HUES48 (cell line): Measurements from ENCODE around the gene DLEC1.

Experiments
- H3K27ac ChIP-seq: one replicate; pipeline ENCODE4 v1.7.0; 2013; ENCODE audit warnings: low read depth, low read length, inconsistent platforms
- H3K27me3 ChIP-seq: 2 replicates; pipeline ENCODE4 v1.6.1; 2013; ENCODE audit warnings: mild to moderate bottlenecking, low read length; ENCODE audit not compliant: control insufficient read depth, insufficient read depth
- H3K36me3 ChIP-seq: 2 replicates; pipeline ENCODE4 v1.6.1; 2013; ENCODE audit warnings: low read length; ENCODE audit not compliant: control insufficient read depth, insufficient read depth
- H3K4me1 ChIP-seq: 2 replicates; pipeline ENCODE4 v1.6.1; 2013; ENCODE audit warnings: mild to moderate bottlenecking, low read length; ENCODE audit not compliant: control insufficient read depth, insufficient read depth
- H3K4me3 ChIP-seq: 2 replicates; pipeline ENCODE4 v1.5.1; 2013; ENCODE audit warnings: mild to moderate bottlenecking, low read depth, low read length
- H3K9ac ChIP-seq: 2 replicates; pipeline ENCODE4 v1.6.1; 2013; ENCODE audit warnings: mild to moderate bottlenecking, low read depth, low read length, moderate library complexity
- H3K9me3 ChIP-seq: 2 replicates; pipeline ENCODE4 v1.6.1; 2013; ENCODE audit warnings: low read length; ENCODE audit not compliant: control insufficient read depth, insufficient read depth

DLEC1 gene

DNA sequence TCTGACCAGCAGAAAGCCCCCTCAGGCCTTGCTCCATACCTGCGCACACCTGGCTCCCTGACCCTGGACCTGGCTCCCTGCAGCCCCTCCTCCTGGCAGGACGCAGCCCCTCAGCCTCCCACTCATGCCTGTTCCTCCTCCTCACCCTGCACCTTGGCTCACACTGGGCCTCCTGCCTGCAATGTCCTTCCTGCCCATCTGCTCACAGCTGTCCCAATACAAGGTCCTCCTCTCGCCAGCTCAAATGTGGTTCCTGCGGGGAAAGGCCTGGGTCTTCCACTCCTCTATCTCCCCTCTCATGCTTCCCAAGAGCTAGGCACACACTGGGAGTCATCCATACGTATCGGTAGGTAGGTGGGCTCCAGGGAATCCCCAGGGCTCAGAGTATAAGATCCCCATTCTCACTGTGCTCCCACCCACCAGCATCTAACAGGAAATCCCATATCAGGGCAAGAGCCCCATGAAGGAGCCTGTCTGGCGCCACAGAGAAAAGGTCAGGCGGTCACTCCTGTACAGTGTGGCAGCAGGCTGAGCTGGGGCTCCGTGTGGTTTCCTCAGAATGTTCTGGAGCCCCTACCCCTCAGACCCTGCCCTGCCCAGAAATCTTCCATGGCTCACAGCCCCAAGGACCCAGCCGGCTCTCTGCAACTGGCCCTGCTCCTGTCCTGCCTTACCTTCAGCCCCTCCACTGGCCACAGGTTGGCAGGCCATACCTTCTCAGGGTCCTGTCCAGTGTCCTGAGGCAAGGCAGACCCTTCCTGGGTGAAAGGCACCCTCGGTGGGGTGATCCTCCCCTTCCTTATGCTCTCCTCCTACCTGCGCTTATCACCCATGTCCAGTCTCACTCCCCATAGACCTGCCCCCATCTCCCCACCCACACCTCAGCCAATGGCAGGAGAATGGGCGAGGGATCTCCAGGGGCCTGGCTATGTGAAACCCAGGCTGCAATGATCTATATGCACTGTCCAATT lies 20.4 kb upstream of the DLEC1 start:
- Histone ChIP-seq H3K36me3 (peaks cover 12% of the 10 kb centered on the region; the same call in 1 of the 2 replicates), H3K27me3 (peaks cover 3% of the 10 kb centered on the region; the same call in 1 of the 2 replicates), H3K4me1 (0 out of 2 replicates have a peak, but pooled peaks cover under 1% of the 10 kb centered on the region), H3K9me3 (no peaks in the 10 kb centered on the region), H3K9ac (no peak overlapping the region), H3K4me3 (no peak overlapping the region), H3K27ac (no peak overlapping the region)

DNA sequence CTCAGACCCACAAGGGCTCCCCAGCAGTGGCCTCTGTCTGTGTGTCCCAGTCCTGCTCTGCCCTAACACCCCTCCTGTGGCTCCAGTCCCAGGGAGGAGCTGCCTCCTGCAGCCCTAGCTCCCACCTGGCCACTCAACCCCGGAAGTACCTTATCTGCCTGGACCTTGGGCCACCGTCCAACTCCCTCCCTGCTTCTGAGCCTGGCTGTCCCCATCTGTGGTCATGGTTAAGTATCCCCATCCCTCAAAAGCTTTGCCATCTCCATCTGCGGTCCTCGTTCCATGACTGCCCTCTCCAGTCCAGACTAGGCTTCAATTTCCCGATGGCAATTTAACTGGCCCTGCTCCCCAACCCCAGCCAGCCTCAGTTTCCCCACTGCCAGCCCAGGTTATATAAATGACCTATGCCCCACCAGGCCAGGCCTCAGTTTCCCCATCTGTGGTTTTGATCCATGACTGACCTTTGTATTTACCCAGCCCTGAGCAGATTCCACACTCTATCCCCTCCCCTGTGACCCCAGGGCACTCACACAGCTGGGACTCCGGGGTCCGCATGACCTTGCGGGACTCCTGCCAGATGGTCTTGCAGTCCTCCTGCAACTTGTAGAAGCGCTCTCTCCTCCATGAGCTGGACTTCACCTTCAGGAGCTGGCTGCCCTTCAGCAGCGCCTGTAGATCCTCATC lies 19.2 kb upstream of the DLEC1 start:
- Histone ChIP-seq H3K36me3 (peaks cover 12% of the 10 kb centered on the region; the same call in 1 of the 2 replicates), H3K4me3 (no peak overlapping the region), H3K27me3 (peaks cover 4% of the 10 kb centered on the region; the same call in 1 of the 2 replicates), H3K27ac (no peak overlapping the region), H3K9me3 (no peaks in the 10 kb centered on the region), H3K4me1 (0 out of 2 replicates have a peak, but pooled peaks cover 4% of the 10 kb centered on the region), H3K9ac (no peak overlapping the region)

DNA sequence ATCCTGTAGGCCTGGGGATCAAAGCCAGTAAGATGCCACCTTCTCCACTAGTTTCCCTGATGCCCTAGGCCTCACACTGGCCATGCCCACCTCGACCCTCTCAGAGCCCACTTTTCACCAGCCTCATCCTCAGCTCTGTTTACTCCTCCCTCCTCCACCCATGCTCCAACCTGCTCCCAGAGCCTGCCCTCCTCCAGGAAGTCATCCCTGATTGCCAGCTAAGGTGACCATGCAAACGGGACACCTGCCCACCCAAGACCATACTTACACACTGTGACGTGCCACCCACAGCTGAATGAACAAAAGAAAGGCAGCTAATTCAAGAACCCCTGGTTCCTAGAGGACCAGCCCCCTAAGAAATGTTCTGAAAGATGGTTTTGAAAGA lies 18.7 kb upstream of the DLEC1 start:
- Histone ChIP-seq H3K36me3 (peaks cover 8% of the 10 kb centered on the region; the same call in 1 of the 2 replicates), H3K27ac (no peak overlapping the region), H3K9ac (no peak overlapping the region), H3K4me3 (no peak overlapping the region), H3K9me3 (no peaks in the 10 kb centered on the region), H3K4me1 (peaks cover 6% of the 10 kb centered on the region; the same call in 1 of the 2 replicates), H3K27me3 (peaks cover 5% of the 10 kb centered on the region)

DNA sequence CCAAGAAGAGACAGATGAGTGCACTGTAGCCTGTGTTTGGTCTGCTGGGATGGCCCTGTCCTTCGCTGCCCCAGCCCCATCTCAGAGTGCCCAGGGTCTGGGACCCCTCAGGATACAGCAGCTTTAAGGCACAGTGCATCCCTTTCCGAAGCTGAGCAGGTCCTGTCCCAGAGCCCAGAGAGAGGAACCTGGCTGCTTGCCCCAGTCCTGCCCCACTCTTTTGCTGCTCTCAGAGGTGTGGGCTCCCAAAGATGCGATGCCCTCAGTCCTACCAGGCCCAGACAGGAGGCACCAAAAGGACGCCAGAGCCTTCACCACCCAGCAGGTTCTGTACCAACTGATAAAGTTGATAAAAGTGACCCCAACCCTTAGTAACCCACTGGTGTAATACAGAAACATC lies 17.8 kb upstream of the DLEC1 start:
- H3K9ac ChIP-seq, result no peak overlapping the region

DNA sequence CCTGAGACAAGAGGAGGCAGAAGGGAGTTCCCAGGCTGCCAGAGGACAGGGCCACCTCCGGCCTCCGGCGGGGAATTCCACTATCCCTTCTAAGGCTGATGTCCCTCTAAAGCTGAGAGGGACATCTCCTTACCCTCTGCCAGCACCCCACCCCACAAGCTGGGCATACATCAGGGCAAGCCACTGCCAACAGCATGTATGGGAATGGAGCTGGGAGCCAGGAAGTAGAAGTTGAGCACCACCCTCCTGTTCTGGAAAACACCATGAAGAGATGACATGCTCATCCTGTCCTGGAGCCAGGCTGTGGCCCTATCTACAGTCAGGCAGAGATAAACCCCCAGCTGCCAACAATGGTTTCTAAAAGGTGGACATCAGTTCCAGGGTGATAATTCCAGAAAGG lies 16.7 kb upstream of the DLEC1 start:
- Histone ChIP-seq H3K27me3 (peaks cover 25% of the 10 kb centered on the region), H3K4me3 (no peak overlapping the region), H3K9me3 (no peaks in the 10 kb centered on the region), H3K36me3 (no peaks in the 10 kb centered on the region), H3K9ac (no peak overlapping the region), H3K27ac (no peak overlapping the region), H3K4me1 (peaks cover 11% of the 10 kb centered on the region)

More for the DNA sequence above, 17.8 kb upstream of the DLEC1 start:
- H3K27ac ChIP-seq, result no peak overlapping the region
- peaks cover 14% of the 10 kb centered on the region for H3K27me3 ChIP-seq
- no peaks in the 10 kb centered on the region for H3K9me3 ChIP-seq
- H3K4me1 ChIP-seq, result peaks cover 11% of the 10 kb centered on the region
- H3K4me3 ChIP-seq, result no peak overlapping the region
- 0 out of 2 replicates have a peak, but pooled peaks cover 2% of the 10 kb centered on the region for H3K36me3 ChIP-seq

DNA sequence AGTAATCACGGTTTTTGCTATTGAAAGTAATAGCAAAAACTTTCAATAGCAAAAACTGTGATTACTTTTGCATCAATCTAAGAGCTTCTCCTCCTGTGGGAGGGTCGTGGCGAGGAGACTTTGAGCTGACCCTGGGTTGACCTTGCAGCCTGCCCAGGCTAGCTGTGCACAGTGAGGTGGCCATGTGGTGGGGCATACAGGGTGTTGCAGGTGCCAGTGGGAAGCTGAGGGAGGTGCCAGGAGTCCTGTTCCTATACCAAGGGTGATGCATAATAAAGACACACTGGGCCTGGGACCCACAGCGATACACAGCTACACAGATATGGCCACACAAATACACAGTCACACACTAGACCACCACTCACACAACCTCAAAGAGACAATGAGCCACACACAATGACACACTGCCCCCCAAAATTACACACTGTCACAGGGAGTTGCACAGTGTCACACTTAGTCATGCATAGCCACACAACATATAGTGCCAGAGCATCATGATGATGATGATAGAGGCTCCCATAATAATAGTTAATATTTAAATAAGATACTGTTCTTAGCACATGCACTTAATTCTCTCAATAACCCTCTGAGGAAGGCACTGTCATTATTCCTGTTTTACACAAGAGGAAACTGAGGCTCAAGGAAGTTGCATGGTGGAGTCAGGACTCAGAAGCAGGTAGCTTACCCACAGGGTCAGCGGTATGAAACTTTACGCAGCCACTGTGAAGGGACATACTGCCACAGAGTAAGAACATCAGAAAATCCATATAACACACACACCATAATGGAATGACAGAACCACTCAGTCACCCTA lies 15.9 kb upstream of the DLEC1 start:
- Histone ChIP-seq H3K27ac (no peak overlapping the region), H3K9ac (no peak overlapping the region), H3K4me1 (peaks cover 11% of the 10 kb centered on the region), H3K9me3 (no peaks in the 10 kb centered on the region), H3K27me3 (peaks cover 33% of the 10 kb centered on the region), H3K36me3 (no peaks in the 10 kb centered on the region), H3K4me3 (no peak overlapping the region; the same call in 1 of the 2 replicates)

DNA sequence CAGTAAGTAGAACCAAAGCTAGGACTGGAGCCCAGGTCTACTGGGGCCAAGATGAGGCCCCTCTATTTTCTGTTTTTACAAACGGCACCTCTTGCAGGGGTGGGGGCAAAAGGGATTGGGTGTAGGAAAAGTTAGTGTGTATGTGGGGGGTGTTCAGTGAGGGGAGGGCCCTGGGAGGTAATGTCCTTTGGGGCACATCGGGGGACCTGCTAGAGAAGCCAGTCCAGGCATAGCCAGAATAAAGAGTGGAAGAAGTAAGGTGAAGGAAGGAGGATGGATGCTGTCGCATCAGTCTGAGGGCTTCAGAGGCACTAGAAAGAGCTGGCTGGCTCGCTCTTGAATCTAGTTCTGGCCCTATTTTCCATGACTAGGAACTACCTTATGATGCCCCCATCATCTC lies 12.2 kb upstream of the DLEC1 start:
- no peak overlapping the region for H3K4me3 ChIP-seq
- H3K36me3 ChIP-seq, result no peaks in the 10 kb centered on the region
- H3K9ac ChIP-seq, result no peak overlapping the region
- no peaks in the 10 kb centered on the region for H3K9me3 ChIP-seq
- peaks cover 68% of the 10 kb centered on the region for H3K27me3 ChIP-seq
- H3K27ac ChIP-seq, result no peak overlapping the region
- H3K4me1 ChIP-seq, result peaks cover 16% of the 10 kb centered on the region

DNA sequence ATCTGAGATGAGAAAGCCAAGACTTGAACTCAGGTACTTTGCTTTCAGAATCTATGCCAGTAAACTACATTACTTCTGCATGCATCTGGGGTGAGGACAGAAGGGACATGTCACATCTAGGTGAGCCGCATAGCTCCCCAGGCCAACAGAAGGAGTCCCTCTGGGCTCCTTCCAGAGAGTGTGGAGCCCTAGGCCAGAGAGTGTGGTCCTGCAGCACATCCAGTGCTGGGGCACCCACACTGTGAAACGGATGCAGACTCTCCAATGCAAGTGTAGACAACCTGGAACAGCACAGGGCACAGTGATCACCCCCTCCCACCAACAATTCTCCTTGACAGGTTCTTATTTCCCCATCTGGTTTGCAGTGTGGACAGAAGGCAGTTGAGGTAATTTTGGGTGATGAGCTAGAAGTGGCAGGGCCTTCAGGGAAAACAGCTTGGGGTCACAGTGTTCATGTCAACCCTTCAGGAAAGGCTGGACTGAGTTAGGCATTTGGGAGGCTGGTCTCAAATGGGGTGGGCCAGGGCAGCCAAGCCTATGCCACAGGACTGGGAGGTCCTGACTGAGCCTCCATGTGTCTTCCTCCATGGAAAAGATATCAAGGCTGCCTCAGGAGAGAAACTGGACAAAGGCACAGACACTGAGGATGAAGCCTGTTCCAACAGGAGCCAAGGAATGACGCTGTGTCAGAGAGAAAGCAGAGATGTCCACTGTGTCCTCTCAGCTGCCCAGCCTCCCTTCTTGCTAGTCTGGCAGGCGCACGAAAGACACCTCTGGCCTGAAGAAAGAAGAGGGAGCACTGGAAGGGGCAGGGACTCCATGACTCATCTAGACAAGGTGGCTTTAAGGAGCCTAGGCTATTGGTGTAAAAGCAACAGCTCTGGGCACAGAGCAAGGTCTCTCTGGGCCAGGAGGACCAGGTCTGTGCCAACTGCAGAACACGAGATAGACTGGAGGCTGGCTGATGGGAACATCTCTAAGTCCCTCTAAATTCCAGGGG lies 11.2 kb upstream of the DLEC1 start:
- Histone ChIP-seq H3K9me3 (no peaks in the 10 kb centered on the region), H3K4me1 (peaks cover 16% of the 10 kb centered on the region), H3K27ac (no peak overlapping the region), H3K4me3 (no peak overlapping the region), H3K9ac (no peak overlapping the region), H3K36me3 (no peaks in the 10 kb centered on the region), H3K27me3 (peaks cover 73% of the 10 kb centered on the region)

DNA sequence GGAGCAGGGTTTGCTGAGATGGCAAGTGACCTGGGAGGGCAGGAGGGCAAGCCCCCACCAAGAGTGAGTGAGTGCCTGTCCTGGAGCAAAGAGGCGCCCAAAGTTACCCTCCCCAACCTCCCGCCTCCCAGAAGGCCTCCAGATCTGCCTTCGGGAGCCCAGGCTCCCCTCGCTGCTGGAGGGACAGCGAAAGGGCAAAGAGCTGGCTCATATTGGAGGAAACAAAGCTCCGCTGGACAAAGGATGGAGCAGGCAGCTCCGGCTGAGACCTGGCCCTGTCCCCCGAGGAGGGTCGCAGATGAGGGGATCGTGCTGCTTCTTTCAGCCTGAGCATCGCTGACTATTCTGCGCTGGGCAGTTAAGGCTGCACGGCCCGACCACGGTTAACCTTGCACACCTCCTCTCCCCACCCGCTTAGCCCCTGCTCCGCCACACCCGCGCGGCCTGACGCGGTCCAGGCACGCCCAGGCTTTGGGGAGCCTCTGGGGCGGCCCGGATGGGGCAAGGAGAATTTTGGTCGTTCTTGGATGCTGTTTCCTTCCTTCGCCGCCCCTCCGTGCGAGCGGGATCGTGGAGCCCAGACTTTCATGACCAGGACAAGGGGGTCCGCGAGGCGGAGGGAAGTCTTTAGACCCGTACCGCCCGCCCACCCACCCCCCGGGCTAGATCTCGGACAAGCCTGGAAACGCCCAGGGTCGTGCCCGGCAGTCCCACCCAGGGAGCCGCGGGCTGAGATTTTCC lies 10.2 kb upstream of the DLEC1 start:
- Histone ChIP-seq H3K36me3 (no peaks in the 10 kb centered on the region), H3K27ac (no peak overlapping the region), H3K4me3 (peak overlapping the region; percentile 73), H3K27me3 (peaks cover 69% of the 10 kb centered on the region), H3K9me3 (no peaks in the 10 kb centered on the region), H3K9ac (no peak overlapping the region), H3K4me1 (peaks cover 13% of the 10 kb centered on the region)
